Activated CD8-positive, alpha-beta memory T cell treated with anti-CD3 and anti-CD28 coated beads, Interleukin-2, amount 50 U/mL, for 1 hour (primary cell): Measurements from ENCODE around the gene TMEM235.

ENCODE experiments used
- DNase-seq: peaks from one replicate; pipeline ENCODE4 v3.0.0-alpha.2; 2020; ENCODE audit errors: extremely low read depth

TMEM235 gene

GRCh38 chr17:78272181-78272913, 40.9 kb downstream of the TMEM235 start:
- no peak for DNase-seq

GRCh38 chr17:78272914-78273258, 41.5 kb downstream of the TMEM235 start:
- no peak for DNase-seq

GRCh38 chr17:78273813-78274212, 42.4 kb downstream of the TMEM235 start:
- DNase-seq: no peak

- no peak for DNase-seq
These were observed 43.9 kb downstream of the TMEM235 start for GRCh38 chr17:78275355-78275754.

- DNase-seq: no peak
These were observed 44.9 kb downstream of the TMEM235 start for GRCh38 chr17:78276098-78276887.

- no peak for DNase-seq
These were observed 46.8 kb downstream of the TMEM235 start for GRCh38 chr17:78278139-78278741.

GRCh38 chr17:78279360-78279990, 48.0 kb downstream of the TMEM235 start:
- no peak for DNase-seq

GRCh38 chr17:78281249-78281845, 49.9 kb downstream of the TMEM235 start:
- DNase-seq: no peak

- DNase-seq: no peak
These were observed 52.7 kb downstream of the TMEM235 start for GRCh38 chr17:78284146-78284545.

GRCh38 chr17:78289004-78289403, 57.6 kb downstream of the TMEM235 start:
- DNase-seq: no peak

- DNase-seq: peak; percentile 50
These were observed 58.5 kb downstream of the TMEM235 start for GRCh38 chr17:78289802-78290363.
